Peyer's patch (tissue), 4 donors: ENCODE results near the gene P2RY11.

ENCODE experiments used
- POLR2A ChIP-seq, 2 donors: fragments of 450-650 bp; IDR thresholded peaks; one replicate each; pipeline ENCODE4 v1.5.1; 2017; ENCODE audit warnings: antibody characterized with exemption in 2 of 2, mild to moderate bottlenecking in 2 of 2, moderate library complexity in 2 of 2
- TF ChIP-seq, protein P1 (sequence below), 6 experiments: fragments of 450-650 bp in 4 of 6; fragments of 200-600 bp in 2 of 6; sonication (generic) in 1 of 6; IDR thresholded peaks; one replicate each; pipeline ENCODE4 v1.5.1; 2017 to 2019; ENCODE audit warnings: antibody characterized with exemption in 6 of 6, mild to moderate bottlenecking in 3 of 6, moderate library complexity in 1 of 6

DNA sequence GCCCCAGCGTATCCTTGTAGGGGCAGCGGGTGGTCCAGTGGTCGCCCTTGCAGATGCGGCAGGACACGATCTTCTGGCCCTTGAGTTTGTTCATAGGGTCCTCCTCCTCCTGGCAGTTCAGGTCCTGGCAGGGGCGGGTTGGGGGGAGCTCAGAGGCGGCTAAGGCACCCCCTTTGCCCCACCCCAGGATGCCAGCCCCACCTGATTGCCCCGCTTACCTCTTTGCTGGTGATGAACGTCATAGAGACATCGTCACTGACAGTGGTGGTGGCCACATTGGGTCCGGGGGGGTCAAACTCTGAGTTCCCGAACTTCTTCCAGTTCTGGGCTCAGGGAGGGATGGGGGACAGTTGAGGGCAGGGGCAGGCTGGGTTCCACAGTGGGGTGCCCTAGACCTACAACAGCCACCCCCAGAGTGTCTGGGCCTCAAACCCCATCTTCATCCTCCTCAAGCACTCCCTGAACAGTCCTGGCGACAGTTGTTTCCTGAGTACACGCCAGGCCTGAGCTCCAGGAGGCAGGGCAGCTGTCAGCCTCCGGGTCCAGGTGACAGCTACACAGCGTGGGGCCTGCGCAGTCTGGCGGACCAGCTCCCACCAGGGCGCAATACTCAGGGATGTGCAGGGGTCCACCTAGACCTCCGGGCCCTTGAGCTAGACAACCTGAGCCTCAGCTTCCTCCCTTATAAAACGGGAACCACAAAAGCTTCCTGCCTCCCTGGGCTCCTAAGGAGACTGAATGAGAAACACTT is 5.5 kb downstream of the P2RY11 start:
- no peak for TF ChIP-seq POLR2A (IDR thresholded peaks at IDR 0.05)
- TF ChIP-seq, protein P1, sequence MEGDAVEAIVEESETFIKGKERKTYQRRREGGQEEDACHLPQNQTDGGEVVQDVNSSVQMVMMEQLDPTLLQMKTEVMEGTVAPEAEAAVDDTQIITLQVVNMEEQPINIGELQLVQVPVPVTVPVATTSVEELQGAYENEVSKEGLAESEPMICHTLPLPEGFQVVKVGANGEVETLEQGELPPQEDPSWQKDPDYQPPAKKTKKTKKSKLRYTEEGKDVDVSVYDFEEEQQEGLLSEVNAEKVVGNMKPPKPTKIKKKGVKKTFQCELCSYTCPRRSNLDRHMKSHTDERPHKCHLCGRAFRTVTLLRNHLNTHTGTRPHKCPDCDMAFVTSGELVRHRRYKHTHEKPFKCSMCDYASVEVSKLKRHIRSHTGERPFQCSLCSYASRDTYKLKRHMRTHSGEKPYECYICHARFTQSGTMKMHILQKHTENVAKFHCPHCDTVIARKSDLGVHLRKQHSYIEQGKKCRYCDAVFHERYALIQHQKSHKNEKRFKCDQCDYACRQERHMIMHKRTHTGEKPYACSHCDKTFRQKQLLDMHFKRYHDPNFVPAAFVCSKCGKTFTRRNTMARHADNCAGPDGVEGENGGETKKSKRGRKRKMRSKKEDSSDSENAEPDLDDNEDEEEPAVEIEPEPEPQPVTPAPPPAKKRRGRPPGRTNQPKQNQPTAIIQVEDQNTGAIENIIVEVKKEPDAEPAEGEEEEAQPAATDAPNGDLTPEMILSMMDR (IDR thresholded peaks at IDR 0.05): no peak
